ENCODE measurements around the gene ARPP21.

GRCh38 chr3:35653347-35653746, 14.0 kb downstream of the ARPP21 start:
- TF ChIP-seq CTCF (IDR thresholded peaks at IDR 0.05) (no peak), TEAD4 (IDR thresholded peaks at IDR 0.05; ENCODE audit: borderline replicate concordance, insufficient read depth) (no peak), ELF1 (IDR thresholded peaks at IDR 0.05) (no peak), JUND (IDR thresholded peaks at IDR 0.05) (no peak), MEF2A (IDR thresholded peaks at IDR 0.05; ENCODE audit: borderline replicate concordance, low read depth) (no peak), POLR2AphosphoS5 (IDR thresholded peaks at IDR 0.05; ENCODE audit: low read depth, low read length) (no peak), SMC3 (IDR thresholded peaks at IDR 0.05; ENCODE audit: low read depth, low read length) (no peak), RFX5 (IDR thresholded peaks at IDR 0.05; ENCODE audit: low read length) (no peak), MAX (IDR thresholded peaks at IDR 0.05; ENCODE audit: low read depth) (no peak)

Data from SK-N-SH (cell line).